ENCODE data around the gene LRTM2.

Gene LRTM2

GRCh38 chr12:1820191-1820895, at the start of gene LRTM2:
TSS of gene LRTM2 (plus strand) at chr12:1820565. CDS start at chr12:1828149, 7,584 bp downstream.
- DNase-seq (ENCODE audit: low read depth in 2 of 3, low spot score in 1 of 3), result no peak

GRCh38 chr12:1773937-1774655, 46.3 kb upstream of the LRTM2 start:
- DNase-seq (ENCODE audit: low read depth in 2 of 3, low spot score in 1 of 3), result no peak

GRCh38 chr12:1776170-1776921, 44.0 kb upstream of the LRTM2 start:
- DNase-seq (ENCODE audit: low read depth in 2 of 3, low spot score in 1 of 3), result no peak

- no peak for DNase-seq (ENCODE audit: low read depth in 2 of 3, low spot score in 1 of 3)
Observed at GRCh38 chr12:1777798-1778197, 42.6 kb upstream of the LRTM2 start.

GRCh38 chr12:1778911-1779310, 41.5 kb upstream of the LRTM2 start:
- no peak for DNase-seq (ENCODE audit: low read depth in 2 of 3, low spot score in 1 of 3)

- DNase-seq (ENCODE audit: low read depth in 2 of 3, low spot score in 1 of 3), result no peak
Observed at GRCh38 chr12:1779783-1780182, 40.6 kb upstream of the LRTM2 start.

- DNase-seq (ENCODE audit: low read depth in 2 of 3, low spot score in 1 of 3), result no peak
Observed at GRCh38 chr12:1781772-1782171, 38.6 kb upstream of the LRTM2 start.

- no peak for DNase-seq (ENCODE audit: low read depth in 2 of 3, low spot score in 1 of 3)
Observed at GRCh38 chr12:1782215-1782614, 38.1 kb upstream of the LRTM2 start.

- no peak for DNase-seq (ENCODE audit: low read depth in 2 of 3, low spot score in 1 of 3)
Observed at GRCh38 chr12:1787714-1788113, 32.7 kb upstream of the LRTM2 start.

GRCh38 chr12:1790444-1790843, 29.9 kb upstream of the LRTM2 start:
- DNase-seq (ENCODE audit: low read depth in 2 of 3, low spot score in 1 of 3), result no peak

GRCh38 chr12:1791104-1791841, 29.1 kb upstream of the LRTM2 start:
- DNase-seq (ENCODE audit: low read depth in 2 of 3, low spot score in 1 of 3), result peak in 2 of 3 donors; percentile 49 to 64

GRCh38 chr12:1792406-1792805, 28.0 kb upstream of the LRTM2 start:
- DNase-seq (ENCODE audit: low read depth in 2 of 3, low spot score in 1 of 3), result no peak

- DNase-seq (ENCODE audit: low read depth in 2 of 3, low spot score in 1 of 3), result no peak
Observed at GRCh38 chr12:1793426-1794210, 26.7 kb upstream of the LRTM2 start.

GRCh38 chr12:1794440-1795090, 25.8 kb upstream of the LRTM2 start:
- DNase-seq (ENCODE audit: low read depth in 2 of 3, low spot score in 1 of 3), result no peak

- DNase-seq (ENCODE audit: low read depth in 2 of 3, low spot score in 1 of 3), result no peak
Observed at GRCh38 chr12:1795221-1795784, 25.1 kb upstream of the LRTM2 start.

- DNase-seq (ENCODE audit: low read depth in 2 of 3, low spot score in 1 of 3), result peak; percentile 88 to 94 (median 90)
Observed at GRCh38 chr12:1795785-1796514, 24.4 kb upstream of the LRTM2 start.

- peak; percentile 24 to 42 (median 34) for DNase-seq (ENCODE audit: low read depth in 2 of 3, low spot score in 1 of 3)
Observed at GRCh38 chr12:1796515-1797010, 23.8 kb upstream of the LRTM2 start.

GRCh38 chr12:1797011-1797901, 23.1 kb upstream of the LRTM2 start:
- DNase-seq (ENCODE audit: low read depth in 2 of 3, low spot score in 1 of 3), result peak; percentile 31 to 50 (median 37)

All from stimulated activated CD4-positive, alpha-beta T cell treated with anti-CD3 and anti-CD28 coated beads, Interleukin-12 subunit alpha, Interleukin-12 subunit beta, amount 100 ng/mL, for 48 hours (primary cell).